Epithelial cell of proximal tubule (primary cell): Measurements from ENCODE around the gene RASL10A. TPM values are rescaled to one million over a fixed set of nuclear protein-coding genes. Genes with fewer than 3 reads are reported as not detected.
"Not testable (repeated sequence)": the region's sequence is repeated elsewhere in the genome, so short reads cannot be mapped to it uniquely, and the experiment has no call there.

ENCODE experiments used
- DNase-seq: peaks from one replicate; pipeline ENCODE4 v3.0.0-alpha.2; 2011; ENCODE audit warnings: low read depth
- H3K4me3 ChIP-seq: 2 replicates; pipeline ENCODE4 v1.5.1; 2011; ENCODE audit warnings: low read depth, mild to moderate bottlenecking, low read length
- CTCF ChIP-seq: conservative IDR thresholded peaks from 2 replicates; pipeline ENCODE4 v1.5.1; 2012; ENCODE audit warnings: low read depth, mild to moderate bottlenecking, low read length
- total RNA-seq: library from RNA; depleted of rRNA; stranded (reverse); fragments of >200 nt; gene quantifications from 2 replicates; pipeline ENCODE4 v1.2.3, GENCODE V29; 2015

Gene RASL10A, protein sequence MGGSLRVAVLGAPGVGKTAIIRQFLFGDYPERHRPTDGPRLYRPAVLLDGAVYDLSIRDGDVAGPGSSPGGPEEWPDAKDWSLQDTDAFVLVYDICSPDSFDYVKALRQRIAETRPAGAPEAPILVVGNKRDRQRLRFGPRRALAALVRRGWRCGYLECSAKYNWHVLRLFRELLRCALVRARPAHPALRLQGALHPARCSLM
- 0.12 TPM in 1 of 2 replicates, not detected in the other for total RNA-seq

- DNase-seq = no peak
- no peak within 1 kb of the TSS for H3K4me3 ChIP-seq
- TF ChIP-seq CTCF = no peak
Measured at GRCh38 chr22:29315286-29316140, at the start of gene RASL10A. Gene RASL10A (minus strand): TSS chr22:29315697. CDS start chr22:29315246, 451 bp downstream.

DNA sequence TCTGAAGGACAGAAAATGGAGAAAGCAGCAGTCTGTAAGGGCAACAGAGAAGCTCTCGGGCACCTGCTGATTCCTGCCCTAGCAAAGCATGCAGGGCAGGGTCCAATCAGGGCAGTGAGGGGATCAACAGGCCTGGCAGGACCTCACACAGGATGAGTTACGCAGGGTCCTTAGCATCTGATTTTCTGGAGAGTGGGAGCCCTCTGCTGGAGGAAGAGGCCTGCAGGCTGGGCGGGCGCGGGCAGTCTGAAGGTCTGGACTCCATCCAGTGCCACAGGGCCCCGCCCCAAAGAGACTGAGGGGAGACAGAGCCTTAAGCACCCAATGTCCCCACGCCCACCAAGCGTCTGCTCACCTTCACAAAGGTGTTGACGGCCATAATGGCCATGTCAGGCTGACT is 44.0 kb upstream of the RASL10A start:
- DNase-seq = no peak
- TF ChIP-seq CTCF = peak; percentile 57
- H3K4me3 ChIP-seq = no peak overlapping the region

DNA sequence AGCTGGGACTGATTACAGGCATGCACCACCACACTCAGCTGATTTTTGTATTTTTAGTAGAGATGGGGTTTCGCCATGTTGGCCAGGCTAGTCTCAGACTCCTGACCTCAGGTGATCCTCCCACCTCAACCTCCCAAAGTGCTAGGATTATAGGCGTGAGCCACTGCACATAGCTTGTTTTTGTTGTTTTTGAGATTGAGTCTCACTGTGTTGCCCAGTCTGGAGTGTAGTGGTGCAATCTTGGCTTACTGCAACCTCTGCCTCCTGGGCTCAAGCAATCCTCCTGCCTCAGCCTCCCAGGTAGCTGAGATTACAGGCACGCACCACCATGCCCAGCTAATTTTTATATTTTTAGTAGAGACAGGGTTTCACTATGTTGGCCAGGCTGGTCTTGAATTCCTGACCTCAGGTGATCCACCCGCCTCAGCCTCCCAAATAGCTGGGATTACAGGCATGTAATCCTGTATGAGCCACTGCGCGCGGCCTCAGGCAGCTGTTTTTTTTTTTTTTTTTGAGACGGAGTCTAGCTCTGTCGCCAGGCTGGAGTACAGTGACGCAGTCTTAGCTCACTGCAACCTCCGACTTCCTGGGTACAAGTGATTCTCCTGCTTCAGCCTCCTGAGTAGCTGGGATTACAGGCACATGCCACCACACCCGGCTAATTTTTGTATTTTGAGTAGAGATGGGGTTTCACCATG is 41.8 kb upstream of the RASL10A start:
- not testable (repeated sequence) for H3K4me3 ChIP-seq, DNase-seq

- H3K4me3 ChIP-seq = no peak overlapping the region
- no peak for DNase-seq
- no peak for TF ChIP-seq CTCF
Measured at GRCh38 chr22:29353860-29354259, 38.4 kb upstream of the RASL10A start.

DNA sequence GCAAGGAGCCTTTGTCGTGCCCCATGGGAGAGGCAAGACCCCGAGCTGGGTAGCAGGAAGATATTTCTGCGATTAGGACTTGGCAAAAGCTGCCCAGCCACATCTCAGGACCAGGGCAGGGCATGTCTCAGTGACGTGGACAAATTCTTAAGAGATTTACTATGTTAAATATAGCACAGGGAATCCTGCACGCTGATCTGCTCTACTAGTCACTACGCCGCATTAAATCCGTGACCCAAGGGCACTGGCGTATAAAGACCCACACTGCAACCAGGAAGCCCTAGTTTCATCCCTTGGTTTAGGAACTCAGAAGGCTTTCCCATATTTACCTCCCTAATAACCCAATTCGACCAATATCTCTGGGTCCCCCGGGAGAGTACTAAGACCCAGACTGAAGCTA is 37.8 kb upstream of the RASL10A start:
- no peak for TF ChIP-seq CTCF
- H3K4me3 ChIP-seq = no peak overlapping the region
- DNase-seq = no peak

DNA sequence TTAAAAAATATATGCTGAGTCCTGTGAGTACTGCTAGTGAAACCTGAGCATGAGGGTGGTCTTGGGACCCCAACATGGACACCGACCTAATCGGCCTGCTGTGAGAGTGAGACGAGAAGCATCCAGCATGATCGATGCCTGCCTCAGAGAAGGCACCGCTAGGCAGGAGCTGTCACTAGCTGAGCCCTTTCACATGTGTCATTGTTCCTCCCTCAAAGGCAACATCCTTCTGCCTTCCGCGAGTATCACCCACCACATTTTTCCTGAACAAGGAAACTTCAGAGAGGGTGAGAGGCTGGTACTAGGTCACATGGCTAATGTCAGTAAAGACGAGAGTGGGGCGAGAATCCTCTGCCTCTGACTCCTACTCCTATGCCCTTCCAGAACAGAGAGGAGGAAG is 37.3 kb upstream of the RASL10A start:
- DNase-seq = no peak
- no peak for TF ChIP-seq CTCF

DNA sequence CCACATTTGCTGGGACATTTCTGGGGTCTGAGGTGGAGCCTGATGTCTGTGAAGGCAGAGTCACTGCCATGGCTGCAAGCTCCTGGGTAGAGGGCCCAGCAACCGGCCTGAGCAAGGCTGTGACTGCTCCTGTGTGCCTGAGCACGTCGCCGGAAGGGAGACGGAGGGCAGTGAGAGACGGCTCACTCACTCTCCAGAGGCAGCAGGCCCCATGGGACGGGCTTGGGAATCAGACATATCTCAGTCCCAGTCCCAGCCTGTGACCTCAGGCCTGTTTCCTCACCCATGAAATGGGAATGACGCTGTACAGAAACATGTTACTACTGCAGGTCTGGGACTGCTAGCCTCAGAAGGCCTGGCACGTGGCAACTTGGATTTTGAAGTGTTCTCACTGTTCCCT is 36.4 kb upstream of the RASL10A start:
- DNase-seq = no peak
- H3K4me3 ChIP-seq = no peak overlapping the region
- TF ChIP-seq CTCF = no peak

More for the DNA sequence above, 37.3 kb upstream of the RASL10A start:
- no peak overlapping the region for H3K4me3 ChIP-seq
